HepG2 (cell line): ENCODE measurements around the gene ALK.

Experiments used
- AKNA ChIP-seq: sonication (generic); formaldehyde crosslinking; IDR thresholded peaks from 2 replicates; pipeline ENCODE4 v1.4.0; 2020; ENCODE audit warnings: missing genetic modification reagents, borderline replicate concordance
- CTCF ChIP-seq: sonication (generic); formaldehyde crosslinking; IDR thresholded peaks from 2 replicates; pipeline ENCODE4 v1.5.0; 2020; ENCODE audit warnings: mild to moderate bottlenecking, missing genetic modification reagents, moderate library complexity

GRCh38 chr2:29865512-29865911 is 55.9 kb downstream of the ALK start:
- TF ChIP-seq CTCF (CRISPR knock-in tag), result no peak
- no peak for TF ChIP-seq AKNA (CRISPR knock-in tag)
